Glutamatergic neuron (in vitro differentiated cells): ENCODE data around the gene MRPL4. TPM values are rescaled to one million over a fixed set of nuclear protein-coding genes. Genes with fewer than 3 reads are reported as not detected.

Source experiments
- DNase-seq: peaks from one replicate; pipeline ENCODE4 v3.0.0; 2022
- H3K27ac Mint-ChIP-seq: one replicate; pipeline ENCODE4 v1.8.0; 2020; ENCODE audit warnings: mild to moderate bottlenecking, mixed read lengths, inconsistent platforms; ENCODE audit not compliant: unreplicated experiment
- H3K27me3 Mint-ChIP-seq: one replicate; pipeline ENCODE4 v1.8.0; 2020; ENCODE audit warnings: mild to moderate bottlenecking, moderate library complexity, mixed read lengths, inconsistent platforms; ENCODE audit not compliant: unreplicated experiment
- H3K36me3 Mint-ChIP-seq: one replicate; pipeline ENCODE4 v1.8.0; 2020; ENCODE audit warnings: mild to moderate bottlenecking, mixed read lengths, inconsistent platforms; ENCODE audit not compliant: unreplicated experiment
- H3K4me1 Mint-ChIP-seq: one replicate; pipeline ENCODE4 v1.8.0; 2020; ENCODE audit warnings: mild to moderate bottlenecking, low read depth, mixed read lengths, inconsistent platforms; ENCODE audit not compliant: unreplicated experiment
- H3K4me3 Mint-ChIP-seq: one replicate; pipeline ENCODE4 v1.8.0; 2020; ENCODE audit warnings: mild to moderate bottlenecking, mixed read lengths, inconsistent platforms; ENCODE audit not compliant: unreplicated experiment
- H3K9me3 Mint-ChIP-seq: one replicate; pipeline ENCODE4 v1.8.0; 2020; ENCODE audit warnings: mild to moderate bottlenecking, moderate library complexity, mixed read lengths, inconsistent platforms; ENCODE audit not compliant: unreplicated experiment
- total RNA-seq: library from RNA; stranded (reverse); fragmentation: NEBNext Ultra II Directional; extraction: Animal tissue kit (Norgen Biotek cat#: 25700); gene quantifications from one replicate; pipeline ENCODE4 v1.2.1, GENCODE V29; 2021; ENCODE audit not compliant: unreplicated experiment
- TF ChIP-seq, protein P1 (sequence below): fragments of 200-600 bp; sonication (generic); IDR thresholded peaks from one replicate; pipeline ENCODE4 v1.5.0; 2021; ENCODE audit not compliant: partially characterized antibody, unreplicated experiment

The MRPL4 gene
- total RNA-seq, 1 donor from 2014 or later: 42.8 TPM

DNA sequence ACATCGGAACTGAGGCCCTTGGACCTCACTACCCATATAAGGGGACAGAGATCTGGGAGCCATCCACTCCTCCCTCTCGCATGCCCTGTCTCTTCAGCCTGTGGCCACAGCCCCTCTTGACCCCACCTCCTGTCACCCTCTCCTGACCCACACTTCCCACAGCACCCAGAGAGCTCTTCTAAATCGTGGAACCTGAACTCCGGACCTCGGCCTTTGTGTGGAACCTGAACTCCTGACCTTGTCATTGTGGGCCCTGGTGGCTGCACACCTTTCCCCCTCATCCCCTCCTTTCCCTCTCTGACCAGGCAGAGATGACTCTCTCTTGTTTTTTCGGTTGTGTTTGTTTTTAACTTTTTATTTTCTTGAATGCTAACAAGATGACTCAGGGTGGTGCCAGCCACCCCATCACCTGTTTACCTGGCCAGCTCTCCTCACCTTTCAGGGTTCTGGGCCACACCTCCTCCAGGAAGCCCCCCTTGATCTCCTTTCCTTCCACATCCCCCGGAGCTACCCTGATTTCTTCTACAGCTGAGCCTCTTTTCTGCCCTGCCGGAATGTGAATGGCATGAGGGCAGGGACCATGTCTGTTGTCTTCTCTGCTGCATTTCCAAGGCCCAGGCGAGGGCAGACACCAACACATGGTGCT, 5.1 kb downstream of the MRPL4 start:
- Mint-ChIP-seq H3K36me3 (peaks cover 12% of the 10 kb centered on the region), H3K4me3 (no peak overlapping the region), H3K27ac (no peak overlapping the region), H3K27me3 (peaks cover 3% of the 10 kb centered on the region), H3K9me3 (no peaks in the 10 kb centered on the region), H3K4me1 (no peaks in the 10 kb centered on the region)
- DNase-seq: no peak
- TF ChIP-seq, protein P1, sequence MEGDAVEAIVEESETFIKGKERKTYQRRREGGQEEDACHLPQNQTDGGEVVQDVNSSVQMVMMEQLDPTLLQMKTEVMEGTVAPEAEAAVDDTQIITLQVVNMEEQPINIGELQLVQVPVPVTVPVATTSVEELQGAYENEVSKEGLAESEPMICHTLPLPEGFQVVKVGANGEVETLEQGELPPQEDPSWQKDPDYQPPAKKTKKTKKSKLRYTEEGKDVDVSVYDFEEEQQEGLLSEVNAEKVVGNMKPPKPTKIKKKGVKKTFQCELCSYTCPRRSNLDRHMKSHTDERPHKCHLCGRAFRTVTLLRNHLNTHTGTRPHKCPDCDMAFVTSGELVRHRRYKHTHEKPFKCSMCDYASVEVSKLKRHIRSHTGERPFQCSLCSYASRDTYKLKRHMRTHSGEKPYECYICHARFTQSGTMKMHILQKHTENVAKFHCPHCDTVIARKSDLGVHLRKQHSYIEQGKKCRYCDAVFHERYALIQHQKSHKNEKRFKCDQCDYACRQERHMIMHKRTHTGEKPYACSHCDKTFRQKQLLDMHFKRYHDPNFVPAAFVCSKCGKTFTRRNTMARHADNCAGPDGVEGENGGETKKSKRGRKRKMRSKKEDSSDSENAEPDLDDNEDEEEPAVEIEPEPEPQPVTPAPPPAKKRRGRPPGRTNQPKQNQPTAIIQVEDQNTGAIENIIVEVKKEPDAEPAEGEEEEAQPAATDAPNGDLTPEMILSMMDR: no peak

DNA sequence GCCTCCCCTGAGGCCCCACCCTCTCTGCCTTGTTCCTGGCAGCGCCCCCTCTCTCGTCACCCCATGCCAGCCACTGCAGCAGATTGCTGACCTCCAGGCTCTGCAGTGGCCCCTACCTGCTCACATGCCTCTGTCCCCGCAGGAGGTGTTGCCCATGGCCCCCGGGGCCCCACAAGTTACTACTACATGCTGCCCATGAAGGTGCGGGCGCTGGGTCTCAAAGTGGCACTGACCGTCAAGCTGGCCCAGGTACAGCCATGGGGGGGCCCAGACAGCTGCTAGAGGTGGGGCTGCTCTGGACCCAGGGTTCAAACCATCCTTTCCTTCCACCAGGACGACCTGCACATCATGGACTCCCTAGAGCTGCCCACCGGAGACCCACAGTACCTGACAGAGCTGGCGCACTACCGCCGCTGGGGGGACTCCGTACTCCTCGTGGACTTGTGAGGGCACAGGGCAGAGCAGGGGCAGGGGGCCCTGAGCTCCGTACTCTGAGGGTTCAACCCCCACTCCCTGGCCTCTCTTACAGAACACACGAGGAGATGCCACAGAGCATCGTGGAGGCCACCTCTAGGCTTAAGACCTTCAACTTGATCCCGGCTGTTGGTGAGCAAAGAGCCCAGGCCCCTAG, 6.2 kb downstream of the MRPL4 start:
- Mint-ChIP-seq H3K36me3 (peaks cover 12% of the 10 kb centered on the region), H3K27ac (no peak overlapping the region), H3K4me3 (no peak overlapping the region), H3K27me3 (peaks cover 5% of the 10 kb centered on the region), H3K4me1 (no peaks in the 10 kb centered on the region), H3K9me3 (no peaks in the 10 kb centered on the region)
- DNase-seq: no peak
- TF ChIP-seq, protein P1: no peak

DNA sequence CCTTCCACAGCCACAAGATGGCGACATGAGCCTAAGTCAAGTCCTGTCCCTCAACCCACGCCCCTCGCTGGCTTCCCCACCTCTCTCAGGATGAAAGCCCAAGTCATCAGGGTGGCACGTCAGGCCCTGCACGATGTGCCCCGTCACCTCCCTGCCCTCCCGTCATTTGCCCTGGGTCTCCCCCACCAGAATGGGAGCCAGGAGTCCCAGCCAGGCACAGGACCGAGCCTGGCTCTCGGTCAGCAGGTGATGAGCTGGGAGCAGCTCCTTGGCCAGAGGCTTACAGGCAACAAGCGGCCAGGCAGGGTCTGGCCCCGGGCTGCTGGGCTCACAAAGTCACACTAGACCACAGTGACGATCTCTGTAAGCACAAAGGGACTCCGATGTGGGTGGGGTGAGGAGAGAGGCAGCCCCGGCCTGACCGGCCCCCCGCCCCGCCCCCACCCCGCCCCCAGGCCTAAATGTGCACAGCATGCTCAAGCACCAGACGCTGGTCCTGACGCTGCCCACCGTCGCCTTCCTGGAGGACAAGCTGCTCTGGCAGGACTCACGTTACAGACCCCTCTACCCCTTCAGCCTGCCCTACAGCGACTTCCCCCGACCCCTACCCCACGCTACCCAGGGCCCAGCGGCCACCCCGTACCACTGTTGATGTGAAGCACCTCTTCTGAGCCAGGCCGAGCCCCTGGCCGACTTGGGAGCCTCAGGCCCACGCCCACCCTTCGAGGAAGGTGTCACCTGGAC, 7.3 kb downstream of the MRPL4 start:
- TF ChIP-seq, protein P1: peak; percentile 76
- H3K36me3 Mint-ChIP-seq: peaks cover 12% of the 10 kb centered on the region
- H3K27me3 Mint-ChIP-seq: peaks cover 5% of the 10 kb centered on the region
- H3K4me1 Mint-ChIP-seq: no peaks in the 10 kb centered on the region
- H3K27ac Mint-ChIP-seq: no peak overlapping the region
- DNase-seq: peak; percentile 95
- no peaks in the 10 kb centered on the region for H3K9me3 Mint-ChIP-seq
- H3K4me3 Mint-ChIP-seq: no peak overlapping the region

DNA sequence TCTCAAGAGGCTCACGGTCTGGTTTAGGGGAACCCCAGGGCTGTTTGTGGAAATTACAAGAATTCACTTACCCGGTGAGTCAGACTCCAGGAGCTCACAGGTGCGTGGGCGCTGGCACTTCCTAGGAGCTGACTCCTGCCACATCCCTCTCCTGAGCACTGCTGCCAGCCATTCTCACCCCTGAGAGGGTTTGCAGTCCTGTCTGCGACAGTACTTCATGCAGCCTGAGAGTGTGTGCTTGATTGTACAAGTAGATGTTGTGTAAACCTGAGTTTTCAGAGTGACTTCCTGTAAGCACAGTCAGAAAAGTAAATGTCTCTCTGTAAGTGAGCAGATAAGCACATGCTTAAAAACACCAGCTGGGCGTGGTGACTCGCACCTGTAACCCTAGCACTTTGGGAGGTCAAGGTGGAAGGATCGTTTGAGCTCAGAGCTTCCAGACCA, 8.1 kb downstream of the MRPL4 start:
- H3K27ac Mint-ChIP-seq: no peak overlapping the region
- no peaks in the 10 kb centered on the region for H3K9me3 Mint-ChIP-seq
- peaks cover 5% of the 10 kb centered on the region for H3K27me3 Mint-ChIP-seq
- TF ChIP-seq, protein P1: no peak
- H3K36me3 Mint-ChIP-seq: peaks cover 11% of the 10 kb centered on the region
- H3K4me3 Mint-ChIP-seq: no peak overlapping the region
- no peak for DNase-seq
- H3K4me1 Mint-ChIP-seq: no peaks in the 10 kb centered on the region
